Measurements from ENCODE around the gene SLC30A9.

DNA sequence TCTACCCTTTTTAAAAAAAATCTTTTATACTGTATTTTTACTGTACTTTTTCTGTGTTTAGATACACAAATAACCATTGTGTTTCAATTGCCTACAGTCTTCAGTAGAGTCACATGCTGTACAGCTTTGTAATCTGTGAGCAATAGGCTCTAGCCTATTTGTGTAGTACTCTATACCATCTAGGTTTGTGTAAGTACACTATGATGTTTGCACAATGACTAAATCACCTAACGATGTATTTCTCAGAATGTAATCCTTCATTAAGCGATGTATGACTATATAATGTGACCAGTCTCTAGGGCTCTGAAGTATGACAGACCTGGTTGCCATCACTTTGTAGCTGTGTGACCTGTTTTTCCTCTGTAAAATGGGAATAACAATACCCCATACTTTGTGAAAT, 22.9 kb upstream of the SLC30A9 start:
- TF ChIP-seq, protein P1, sequence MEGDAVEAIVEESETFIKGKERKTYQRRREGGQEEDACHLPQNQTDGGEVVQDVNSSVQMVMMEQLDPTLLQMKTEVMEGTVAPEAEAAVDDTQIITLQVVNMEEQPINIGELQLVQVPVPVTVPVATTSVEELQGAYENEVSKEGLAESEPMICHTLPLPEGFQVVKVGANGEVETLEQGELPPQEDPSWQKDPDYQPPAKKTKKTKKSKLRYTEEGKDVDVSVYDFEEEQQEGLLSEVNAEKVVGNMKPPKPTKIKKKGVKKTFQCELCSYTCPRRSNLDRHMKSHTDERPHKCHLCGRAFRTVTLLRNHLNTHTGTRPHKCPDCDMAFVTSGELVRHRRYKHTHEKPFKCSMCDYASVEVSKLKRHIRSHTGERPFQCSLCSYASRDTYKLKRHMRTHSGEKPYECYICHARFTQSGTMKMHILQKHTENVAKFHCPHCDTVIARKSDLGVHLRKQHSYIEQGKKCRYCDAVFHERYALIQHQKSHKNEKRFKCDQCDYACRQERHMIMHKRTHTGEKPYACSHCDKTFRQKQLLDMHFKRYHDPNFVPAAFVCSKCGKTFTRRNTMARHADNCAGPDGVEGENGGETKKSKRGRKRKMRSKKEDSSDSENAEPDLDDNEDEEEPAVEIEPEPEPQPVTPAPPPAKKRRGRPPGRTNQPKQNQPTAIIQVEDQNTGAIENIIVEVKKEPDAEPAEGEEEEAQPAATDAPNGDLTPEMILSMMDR (conservative IDR thresholded peaks at IDR 0.05 in 1 of 2, IDR thresholded peaks at IDR 0.05 in 1 of 2; ENCODE audit: low read depth in 1 of 2, low read length in 2 of 2), result no peak
- TF ChIP-seq EZH2 (IDR thresholded peaks at IDR 0.05; ENCODE audit: low read length, missing control alignments), result no peak

Measured in fibroblast of lung (primary cell).